ENCODE results near the gene HPS3.

The HPS3 gene

GRCh38 chr3:149122721-149123578 lies 6.5 kb upstream of the HPS3 start:
- DNase-seq = no peak

- no peak for DNase-seq
Observed at GRCh38 chr3:149128821-149129220, 617 bp upstream of the HPS3 start.

GRCh38 chr3:149131589-149131988 lies 2.2 kb downstream of the HPS3 start:
- no peak for DNase-seq

- no peak for DNase-seq
Observed at GRCh38 chr3:149134575-149134974, 5.1 kb downstream of the HPS3 start.

- DNase-seq = no peak
Observed at GRCh38 chr3:149142682-149143081, 13.2 kb downstream of the HPS3 start.

- DNase-seq = no peak
Observed at GRCh38 chr3:149145356-149145755, 15.9 kb downstream of the HPS3 start.

GRCh38 chr3:149145974-149146373 lies 16.5 kb downstream of the HPS3 start:
- no peak for DNase-seq

GRCh38 chr3:149150436-149150835 lies 21.0 kb downstream of the HPS3 start:
- DNase-seq = no peak

GRCh38 chr3:149151843-149152242 lies 22.4 kb downstream of the HPS3 start:
- DNase-seq = no peak

- no peak for DNase-seq
Observed at GRCh38 chr3:149152420-149152819, 23.0 kb downstream of the HPS3 start.

- DNase-seq = no peak
Observed at GRCh38 chr3:149153402-149153801, 24.0 kb downstream of the HPS3 start.

- no peak for DNase-seq
Observed at GRCh38 chr3:149160754-149161300, 31.4 kb downstream of the HPS3 start.

GRCh38 chr3:149162007-149162406 lies 32.6 kb downstream of the HPS3 start:
- no peak for DNase-seq

GRCh38 chr3:149163066-149163465 lies 33.6 kb downstream of the HPS3 start:
- no peak for DNase-seq

GRCh38 chr3:149167898-149168297 lies 38.5 kb downstream of the HPS3 start:
- no peak for DNase-seq

- DNase-seq = no peak
Observed at GRCh38 chr3:149170672-149171071, 41.2 kb downstream of the HPS3 start.

- DNase-seq = no peak
Observed at GRCh38 chr3:149174901-149175300, 45.5 kb downstream of the HPS3 start.

GRCh38 chr3:149177122-149177521 lies 47.7 kb downstream of the HPS3 start:
- DNase-seq = no peak

GRCh38 chr3:149179220-149179619 lies 49.8 kb downstream of the HPS3 start:
- DNase-seq = no peak

- DNase-seq = peak; percentile 6
Observed at GRCh38 chr3:149180057-149180573, 50.7 kb downstream of the HPS3 start.

- DNase-seq = no peak
Observed at GRCh38 chr3:149181182-149181581, 51.7 kb downstream of the HPS3 start.

- DNase-seq = no peak
Observed at GRCh38 chr3:149186219-149186618, 56.8 kb downstream of the HPS3 start.

- DNase-seq = no peak
Observed at GRCh38 chr3:149186721-149187120, 57.3 kb downstream of the HPS3 start.

- DNase-seq = peak; percentile 1
Observed at GRCh38 chr3:149188494-149188893, 59.1 kb downstream of the HPS3 start.

All from DMS153 (cell line).